Panc1 (cell line): Measurements from ENCODE around the gene RNU1-2. TPM values are rescaled to one million over a fixed set of nuclear protein-coding genes. Genes with fewer than 3 reads are reported as not detected.

Experiments used
- ATAC-seq: fragments of 200-7000 bp; cut with Tn5 transposase; 2 replicates; pipeline ENCODE4 v1.9.1; 2020; ENCODE audit warnings: mild to moderate bottlenecking, moderate library complexity
- BruUV-seq: library from RNA; stranded (reverse); fragments of 400-500 nt; replicated peaks from 2 replicates; lab custom pipeline; 2021; lab: Mats Ljungman, UMichigan
- CTCF ChIA-PET: fragments of 300-600 bp; sonication (Branson Sonifier 250); formaldehyde crosslinking; loops from one replicate; lab custom pipeline; 2022; ENCODE audit warnings: antibody characterized with exemption; lab: Charles Lee
- POLR2A ChIA-PET: fragments of 300-600 bp; sonication (Branson Sonifier 250); formaldehyde crosslinking; loops from one replicate; lab custom pipeline; 2022; ENCODE audit warnings: antibody characterized with exemption; lab: Charles Lee
- DNase-seq: peaks from one replicate; pipeline ENCODE4 v3.0.0-alpha.2; 2010; ENCODE audit warnings: low read depth, low spot score
- H3K27ac ChIP-seq: 2 replicates; pipeline ENCODE4 v1.5.1; 2011; ENCODE audit warnings: mild to moderate bottlenecking, low read length, inconsistent platforms
- H3K27me3 ChIP-seq: fragments of 200-500 bp; sonication (Bioruptor generic); 2 replicates; pipeline ENCODE4 v1.6.0; 2014; ENCODE audit warnings: low read length, inconsistent platforms; ENCODE audit not compliant: control insufficient read depth, insufficient read depth
- H3K36me3 ChIP-seq: fragments of 200-500 bp; sonication (Bioruptor generic); 2 replicates; pipeline ENCODE4 v1.5.1; 2014; ENCODE audit warnings: inconsistent platforms, mild to moderate bottlenecking, low read length, moderate library complexity; ENCODE audit not compliant: control insufficient read depth, insufficient read depth
- H3K4me1 ChIP-seq: 2 replicates; pipeline ENCODE4 v1.5.1; 2011; ENCODE audit warnings: inconsistent platforms, mild to moderate bottlenecking, low read length, moderate library complexity; ENCODE audit not compliant: control insufficient read depth, insufficient read depth
- H3K4me3 ChIP-seq, 2 experiments: 2 replicates each; pipeline ENCODE4 v1.5.1; 2011 to 2012; ENCODE audit warnings: low read depth in 2 of 2, low read length in 2 of 2, mild to moderate bottlenecking in 2 of 2, inconsistent platforms in 1 of 2, moderate library complexity in 1 of 2
- H3K9me3 ChIP-seq: fragments of 200-500 bp; sonication (Bioruptor generic); 2 replicates; pipeline ENCODE4 v1.5.1; 2014; ENCODE audit warnings: low read depth, mild to moderate bottlenecking, inconsistent platforms, low read length, moderate library complexity; ENCODE audit not compliant: control insufficient read depth, insufficient read depth
- POLR2AphosphoS5 ChIP-seq: IDR thresholded peaks from 2 replicates; pipeline ENCODE4 v1.6.1; 2012; ENCODE audit warnings: mild to moderate bottlenecking, low read depth, low read length, moderate library complexity
- SIN3A ChIP-seq: IDR thresholded peaks from 2 replicates; pipeline ENCODE4 v1.6.1; 2012; ENCODE audit warnings: low read depth, mild to moderate bottlenecking, low read length, moderate library complexity, borderline replicate concordance; ENCODE audit not compliant: insufficient read depth
- TCF7L2 ChIP-seq: IDR thresholded peaks from 2 replicates; pipeline ENCODE4 v1.6.1; 2011; ENCODE audit warnings: mild to moderate bottlenecking, low read depth, low read length, inconsistent platforms
- in situ Hi-C: cut with HindIII; loops from 2 replicates; pipeline ENCODE4 v1.10.0; 2016; ENCODE audit warnings: low sequenced_read_pairs, low pct_unique_long_range_greater_than_20kb
- intact Hi-C: fragments of 100-400 bp; cut with micrococcal nuclease; formaldehyde crosslinking; loops from one replicate; pipeline ENCODE4 v1.10.0; 2022; ENCODE audit not compliant: unreplicated experiment
- total RNA-seq: library from RNA; stranded (reverse); gene quantifications from one replicate; pipeline ENCODE4 v1.2.1, GENCODE V29; 2021; ENCODE audit not compliant: unreplicated experiment
- TF ChIP-seq, protein P1 (sequence below), 2 experiments: IDR thresholded peaks; 2 replicates each; pipeline ENCODE4 v1.6.1; 2011 to 2012; ENCODE audit warnings: low read depth in 2 of 2, control low read depth in 1 of 2, low read length in 1 of 2, mild to moderate bottlenecking in 1 of 2, moderate library complexity in 1 of 2; ENCODE audit not compliant: insufficient read depth in 1 of 2
- TF ChIP-seq, protein P2 (sequence below): fragments of 450-650 bp; IDR thresholded peaks from 2 replicates; pipeline ENCODE4 v1.5.1; 2017; ENCODE audit warnings: mild to moderate bottlenecking

Gene RNU1-2
- total RNA-seq, 1 experiment from 2014 or later, result 1,290 TPM

DNA sequence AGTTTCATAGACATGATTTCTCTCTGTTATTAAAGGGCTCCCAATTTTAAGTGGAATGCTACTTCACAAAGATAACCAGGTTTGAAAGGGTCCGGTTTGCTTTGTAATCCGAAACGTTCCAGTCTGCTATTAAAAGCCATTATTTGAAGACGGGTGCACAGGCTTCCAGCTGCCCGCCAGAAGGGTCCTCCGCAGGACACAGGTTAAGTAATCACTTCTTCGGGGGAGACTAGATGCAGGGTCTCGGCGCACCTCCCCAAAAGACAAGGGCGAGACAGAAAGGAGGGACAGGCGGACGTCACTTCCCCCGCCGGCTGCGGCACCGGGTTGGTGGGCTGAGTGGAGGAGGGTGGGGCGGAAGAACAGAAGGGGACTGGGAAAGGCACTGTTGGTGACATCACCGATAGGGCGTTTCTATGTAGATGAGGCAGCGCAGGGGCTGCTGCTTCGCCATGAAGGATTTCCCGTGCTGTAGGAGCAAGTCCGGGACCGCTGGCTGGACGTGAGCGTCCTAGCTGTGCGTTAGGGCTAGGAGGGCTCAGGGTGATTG, 8.9 kb downstream of the RNU1-2 start:
- BruUV-seq, result no TSS peak
- peak overlapping the region; percentile 64 to 73 for H3K4me3 ChIP-seq
- H3K27ac ChIP-seq, result peak overlapping the region; percentile 99
- ATAC-seq, result peak; percentile 99
- peaks cover 17% of the 10 kb centered on the region; the same call in 1 of the 2 replicates for H3K9me3 ChIP-seq
- H3K4me1 ChIP-seq, result peaks cover 6% of the 10 kb centered on the region
- no peak for TF ChIP-seq POLR2AphosphoS5
- no peak for TF ChIP-seq SIN3A
- TF ChIP-seq, protein P1, sequence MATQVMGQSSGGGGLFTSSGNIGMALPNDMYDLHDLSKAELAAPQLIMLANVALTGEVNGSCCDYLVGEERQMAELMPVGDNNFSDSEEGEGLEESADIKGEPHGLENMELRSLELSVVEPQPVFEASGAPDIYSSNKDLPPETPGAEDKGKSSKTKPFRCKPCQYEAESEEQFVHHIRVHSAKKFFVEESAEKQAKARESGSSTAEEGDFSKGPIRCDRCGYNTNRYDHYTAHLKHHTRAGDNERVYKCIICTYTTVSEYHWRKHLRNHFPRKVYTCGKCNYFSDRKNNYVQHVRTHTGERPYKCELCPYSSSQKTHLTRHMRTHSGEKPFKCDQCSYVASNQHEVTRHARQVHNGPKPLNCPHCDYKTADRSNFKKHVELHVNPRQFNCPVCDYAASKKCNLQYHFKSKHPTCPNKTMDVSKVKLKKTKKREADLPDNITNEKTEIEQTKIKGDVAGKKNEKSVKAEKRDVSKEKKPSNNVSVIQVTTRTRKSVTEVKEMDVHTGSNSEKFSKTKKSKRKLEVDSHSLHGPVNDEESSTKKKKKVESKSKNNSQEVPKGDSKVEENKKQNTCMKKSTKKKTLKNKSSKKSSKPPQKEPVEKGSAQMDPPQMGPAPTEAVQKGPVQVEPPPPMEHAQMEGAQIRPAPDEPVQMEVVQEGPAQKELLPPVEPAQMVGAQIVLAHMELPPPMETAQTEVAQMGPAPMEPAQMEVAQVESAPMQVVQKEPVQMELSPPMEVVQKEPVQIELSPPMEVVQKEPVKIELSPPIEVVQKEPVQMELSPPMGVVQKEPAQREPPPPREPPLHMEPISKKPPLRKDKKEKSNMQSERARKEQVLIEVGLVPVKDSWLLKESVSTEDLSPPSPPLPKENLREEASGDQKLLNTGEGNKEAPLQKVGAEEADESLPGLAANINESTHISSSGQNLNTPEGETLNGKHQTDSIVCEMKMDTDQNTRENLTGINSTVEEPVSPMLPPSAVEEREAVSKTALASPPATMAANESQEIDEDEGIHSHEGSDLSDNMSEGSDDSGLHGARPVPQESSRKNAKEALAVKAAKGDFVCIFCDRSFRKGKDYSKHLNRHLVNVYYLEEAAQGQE (IDR thresholded peaks at IDR 0.05; ENCODE audit: insufficient read depth in 1 of 2, low read depth in 2 of 2, low read length in 1 of 2), result no peak
- TF ChIP-seq, protein P2, sequence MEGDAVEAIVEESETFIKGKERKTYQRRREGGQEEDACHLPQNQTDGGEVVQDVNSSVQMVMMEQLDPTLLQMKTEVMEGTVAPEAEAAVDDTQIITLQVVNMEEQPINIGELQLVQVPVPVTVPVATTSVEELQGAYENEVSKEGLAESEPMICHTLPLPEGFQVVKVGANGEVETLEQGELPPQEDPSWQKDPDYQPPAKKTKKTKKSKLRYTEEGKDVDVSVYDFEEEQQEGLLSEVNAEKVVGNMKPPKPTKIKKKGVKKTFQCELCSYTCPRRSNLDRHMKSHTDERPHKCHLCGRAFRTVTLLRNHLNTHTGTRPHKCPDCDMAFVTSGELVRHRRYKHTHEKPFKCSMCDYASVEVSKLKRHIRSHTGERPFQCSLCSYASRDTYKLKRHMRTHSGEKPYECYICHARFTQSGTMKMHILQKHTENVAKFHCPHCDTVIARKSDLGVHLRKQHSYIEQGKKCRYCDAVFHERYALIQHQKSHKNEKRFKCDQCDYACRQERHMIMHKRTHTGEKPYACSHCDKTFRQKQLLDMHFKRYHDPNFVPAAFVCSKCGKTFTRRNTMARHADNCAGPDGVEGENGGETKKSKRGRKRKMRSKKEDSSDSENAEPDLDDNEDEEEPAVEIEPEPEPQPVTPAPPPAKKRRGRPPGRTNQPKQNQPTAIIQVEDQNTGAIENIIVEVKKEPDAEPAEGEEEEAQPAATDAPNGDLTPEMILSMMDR, result no peak
- no peak for TF ChIP-seq TCF7L2
- no peaks in the 10 kb centered on the region for H3K27me3 ChIP-seq
- POLR2A ChIA-PET, result interaction anchor here (0.6 to 1.2 kb wide), 4 partner anchors 8 to 288 kb away, joined by 3 to 7 read pairs (median 4); no protein-coding TSS in a partner anchor
- H3K36me3 ChIP-seq, result no peaks in the 10 kb centered on the region
- peak; percentile 92 for DNase-seq
- in situ Hi-C loops (no loop called here), intact Hi-C loops (no loop called here)
- CTCF ChIA-PET, result interaction anchor here (0.7 kb wide), 1 partner anchor 813 kb away, joined by 3 read pairs; no protein-coding TSS in a partner anchor

DNA sequence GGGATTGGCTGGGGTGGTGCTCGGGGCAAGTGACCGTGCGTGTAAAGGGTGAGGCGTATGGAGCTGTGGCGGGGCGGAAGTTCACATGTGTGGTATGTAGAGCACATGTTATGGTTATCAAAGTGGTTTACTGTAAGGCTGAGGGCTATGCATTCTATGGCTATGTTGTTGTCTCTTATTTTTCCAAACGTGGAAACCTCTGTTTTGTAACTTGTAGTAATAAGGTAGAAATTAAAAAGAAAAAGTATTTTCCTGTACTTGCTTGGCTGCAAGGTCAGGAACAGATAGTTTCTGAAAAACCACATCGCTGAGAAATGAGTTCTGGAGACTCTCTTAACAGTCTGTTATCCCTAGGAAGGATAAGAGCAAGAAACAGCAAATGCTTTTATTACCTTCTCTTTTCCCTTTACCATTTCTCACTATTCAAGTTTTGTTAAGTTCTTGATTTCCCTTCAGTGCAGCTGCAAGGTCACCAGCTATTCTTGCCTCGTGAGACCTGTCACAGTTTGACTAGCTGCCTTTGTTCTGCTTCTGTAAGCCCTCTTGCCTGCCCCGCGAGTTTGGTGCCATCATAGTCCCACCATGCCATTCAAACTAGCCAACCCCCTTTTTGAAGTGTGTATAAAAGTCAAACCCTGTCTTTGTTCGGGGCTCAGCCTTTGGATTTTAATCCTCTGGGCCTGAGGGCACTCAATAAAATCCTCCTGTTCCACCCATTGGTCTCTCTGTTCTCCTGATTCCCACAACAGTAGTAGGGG, 9.5 kb downstream of the RNU1-2 start:
- peaks cover 6% of the 10 kb centered on the region for H3K4me1 ChIP-seq
- POLR2A ChIA-PET, result interaction anchor here (0.5 to 1.2 kb wide), 5 partner anchors 9 to 289 kb away, joined by 3 to 9 read pairs (median 6); no protein-coding TSS in a partner anchor
- no peaks in the 10 kb centered on the region for H3K27me3 ChIP-seq
- peak overlapping the region; percentile 99 for H3K27ac ChIP-seq
- H3K36me3 ChIP-seq, result no peaks in the 10 kb centered on the region
- peak; percentile 89 for ATAC-seq
- BruUV-seq, result TSS peak; percentile 99
- CTCF ChIA-PET, result no interaction called here
- intact Hi-C loops (no loop called here), in situ Hi-C loops (no loop called here)
- H3K9me3 ChIP-seq, result peaks cover 17% of the 10 kb centered on the region; the same call in 1 of the 2 replicates
- peak; percentile 79 for DNase-seq
- peak overlapping the region; percentile 64 to 73 for H3K4me3 ChIP-seq
- peak; percentile 98; the same call in 1 of the 2 replicates for TF ChIP-seq SIN3A
- TF ChIP-seq POLR2AphosphoS5, result peak; percentile 100
- TF ChIP-seq, protein P2, result no peak
- no peak for TF ChIP-seq TCF7L2
- TF ChIP-seq, protein P1 (IDR thresholded peaks at IDR 0.05; ENCODE audit: insufficient read depth in 1 of 2, low read depth in 2 of 2, low read length in 1 of 2), result no peak
